BE2C (cell line): ENCODE data around the gene BMPER.
A peak's percentile ranks its signal among the peaks of the same experiment; 100 is the strongest.
"Not testable (repeated sequence)": the region's sequence is repeated elsewhere in the genome, so short reads cannot be mapped to it uniquely, and the experiment has no call there.

Experiments used
- DNase-seq: peaks from one replicate; pipeline ENCODE4 v3.0.0-alpha.2; 2020
- H3K27me3 ChIP-seq: fragments of 250-450 bp; sonication (Bioruptor Pico); 2 replicates; pipeline ENCODE4 v1.5.1; 2020; ENCODE audit warnings: mild to moderate bottlenecking
- H3K36me3 ChIP-seq: fragments of 250-450 bp; sonication (Bioruptor Pico); 2 replicates; pipeline ENCODE4 v1.5.1; 2020; ENCODE audit warnings: mild to moderate bottlenecking
- H3K4me1 ChIP-seq: fragments of 250-450 bp; sonication (Bioruptor Pico); 2 replicates; pipeline ENCODE4 v1.5.1; 2020
- H3K4me3 ChIP-seq: 2 replicates; pipeline ENCODE4 v1.5.1; 2011; ENCODE audit warnings: low read depth, low read length
- H3K9me3 ChIP-seq: fragments of 250-450 bp; sonication (Bioruptor Pico); 2 replicates; pipeline ENCODE4 v1.5.1; 2020
- TF ChIP-seq, protein P1 (sequence below): IDR thresholded peaks from 2 replicates; pipeline ENCODE4 v1.5.1; 2012; ENCODE audit warnings: mild to moderate bottlenecking, low read depth, low read length

BMPER gene

DNA sequence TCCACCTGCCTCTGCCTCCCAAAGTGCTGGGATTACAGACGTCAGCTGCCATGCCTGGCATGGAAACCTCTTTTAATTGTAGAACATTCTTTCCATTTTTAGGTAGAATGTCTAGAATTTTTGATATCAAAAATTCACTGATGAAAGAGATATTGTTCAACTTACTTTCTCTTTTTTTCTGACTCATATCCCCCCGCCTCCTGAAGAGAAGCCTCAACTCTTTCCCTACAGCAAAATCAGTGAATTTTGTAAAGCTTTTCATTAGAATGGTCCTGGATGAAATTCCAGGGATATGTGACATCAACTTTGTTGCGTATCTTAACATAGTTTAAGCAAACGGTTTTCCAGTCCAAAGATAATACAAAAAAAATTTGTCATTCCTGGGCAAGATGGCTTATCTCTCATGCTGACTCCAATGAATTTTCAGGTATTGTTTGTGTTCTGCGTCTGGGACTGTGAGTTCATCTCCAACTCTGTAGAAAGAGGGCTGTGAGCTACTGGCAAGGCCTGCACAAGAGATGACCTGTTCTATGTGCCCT is 256.8 kb downstream of the BMPER start:
- Histone ChIP-seq H3K4me1 (no peaks in the 10 kb centered on the region), H3K9me3 (no peaks in the 10 kb centered on the region), H3K36me3 (no peaks in the 10 kb centered on the region), H3K4me3 (no peak overlapping the region), H3K27me3 (no peaks in the 10 kb centered on the region)
- TF ChIP-seq, protein P1, sequence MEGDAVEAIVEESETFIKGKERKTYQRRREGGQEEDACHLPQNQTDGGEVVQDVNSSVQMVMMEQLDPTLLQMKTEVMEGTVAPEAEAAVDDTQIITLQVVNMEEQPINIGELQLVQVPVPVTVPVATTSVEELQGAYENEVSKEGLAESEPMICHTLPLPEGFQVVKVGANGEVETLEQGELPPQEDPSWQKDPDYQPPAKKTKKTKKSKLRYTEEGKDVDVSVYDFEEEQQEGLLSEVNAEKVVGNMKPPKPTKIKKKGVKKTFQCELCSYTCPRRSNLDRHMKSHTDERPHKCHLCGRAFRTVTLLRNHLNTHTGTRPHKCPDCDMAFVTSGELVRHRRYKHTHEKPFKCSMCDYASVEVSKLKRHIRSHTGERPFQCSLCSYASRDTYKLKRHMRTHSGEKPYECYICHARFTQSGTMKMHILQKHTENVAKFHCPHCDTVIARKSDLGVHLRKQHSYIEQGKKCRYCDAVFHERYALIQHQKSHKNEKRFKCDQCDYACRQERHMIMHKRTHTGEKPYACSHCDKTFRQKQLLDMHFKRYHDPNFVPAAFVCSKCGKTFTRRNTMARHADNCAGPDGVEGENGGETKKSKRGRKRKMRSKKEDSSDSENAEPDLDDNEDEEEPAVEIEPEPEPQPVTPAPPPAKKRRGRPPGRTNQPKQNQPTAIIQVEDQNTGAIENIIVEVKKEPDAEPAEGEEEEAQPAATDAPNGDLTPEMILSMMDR = no peak
- no peak for DNase-seq

DNA sequence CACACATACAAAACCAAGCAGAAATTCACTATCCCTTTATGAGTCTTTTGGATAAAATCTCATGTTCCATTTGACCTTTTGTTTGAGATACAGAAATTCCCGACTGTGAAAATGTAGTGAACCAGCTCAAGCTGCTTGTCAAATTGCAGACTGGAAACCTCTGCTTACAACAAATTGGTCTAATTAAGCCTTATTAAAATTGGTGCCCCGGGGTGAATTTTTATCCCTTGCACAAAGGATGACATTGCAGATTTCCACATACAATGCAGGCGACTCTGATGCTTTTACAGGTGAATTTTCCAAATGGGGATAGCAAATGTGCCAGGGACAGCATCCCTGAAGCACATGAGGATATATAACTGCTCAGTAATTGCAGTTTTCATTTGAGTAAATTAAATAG is 257.3 kb downstream of the BMPER start:
- Histone ChIP-seq H3K36me3 (no peaks in the 10 kb centered on the region), H3K4me1 (no peaks in the 10 kb centered on the region), H3K4me3 (no peak overlapping the region), H3K9me3 (no peaks in the 10 kb centered on the region), H3K27me3 (no peaks in the 10 kb centered on the region)
- TF ChIP-seq, protein P1 = no peak
- no peak for DNase-seq

DNA sequence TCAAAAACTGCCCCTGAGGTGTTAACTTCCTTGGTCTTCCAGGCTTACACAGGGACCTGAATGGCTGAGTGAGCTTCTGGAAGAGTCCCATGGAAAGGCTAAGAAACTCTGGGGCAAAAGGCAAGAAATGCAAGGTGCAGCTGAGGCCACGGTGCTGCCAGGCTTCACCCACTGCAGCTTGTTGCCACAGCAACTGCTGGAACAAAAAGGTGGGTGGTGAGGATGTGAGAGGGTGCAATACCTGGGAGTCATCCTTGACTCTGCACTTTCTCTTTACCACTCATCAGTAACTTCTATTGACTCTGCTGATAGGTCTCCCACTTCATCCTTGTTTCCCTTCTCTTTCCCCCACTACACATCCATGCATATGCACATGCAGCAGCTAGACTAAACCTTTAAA is 258.6 kb downstream of the BMPER start:
- TF ChIP-seq, protein P1 = no peak
- Histone ChIP-seq H3K4me1 (no peaks in the 10 kb centered on the region), H3K4me3 (no peak overlapping the region), H3K9me3 (no peaks in the 10 kb centered on the region), H3K27me3 (no peaks in the 10 kb centered on the region), H3K36me3 (no peaks in the 10 kb centered on the region)
- DNase-seq = no peak

DNA sequence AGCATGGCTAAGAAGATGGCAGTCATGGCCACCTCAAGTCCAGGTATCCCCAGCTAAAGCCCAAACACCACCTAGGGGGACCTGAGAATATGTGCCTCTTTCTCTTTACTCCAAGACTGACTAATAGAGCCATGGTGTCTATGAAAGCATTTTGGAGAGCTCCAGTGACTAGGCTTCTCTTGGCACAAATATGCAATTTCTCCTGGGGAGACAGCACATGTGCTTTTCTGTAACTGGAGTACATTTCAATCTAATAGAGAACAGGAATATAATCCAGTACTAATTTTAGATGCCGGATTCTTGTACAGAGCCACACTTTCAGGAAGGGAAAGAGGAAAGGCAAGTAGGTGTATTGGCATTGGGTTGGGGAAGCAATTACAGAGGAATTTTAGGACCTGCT is 260.1 kb downstream of the BMPER start:
- Histone ChIP-seq H3K9me3 (no peaks in the 10 kb centered on the region), H3K27me3 (no peaks in the 10 kb centered on the region), H3K4me1 (no peaks in the 10 kb centered on the region), H3K4me3 (no peak overlapping the region), H3K36me3 (no peaks in the 10 kb centered on the region)
- DNase-seq = no peak
- TF ChIP-seq, protein P1 = no peak

DNA sequence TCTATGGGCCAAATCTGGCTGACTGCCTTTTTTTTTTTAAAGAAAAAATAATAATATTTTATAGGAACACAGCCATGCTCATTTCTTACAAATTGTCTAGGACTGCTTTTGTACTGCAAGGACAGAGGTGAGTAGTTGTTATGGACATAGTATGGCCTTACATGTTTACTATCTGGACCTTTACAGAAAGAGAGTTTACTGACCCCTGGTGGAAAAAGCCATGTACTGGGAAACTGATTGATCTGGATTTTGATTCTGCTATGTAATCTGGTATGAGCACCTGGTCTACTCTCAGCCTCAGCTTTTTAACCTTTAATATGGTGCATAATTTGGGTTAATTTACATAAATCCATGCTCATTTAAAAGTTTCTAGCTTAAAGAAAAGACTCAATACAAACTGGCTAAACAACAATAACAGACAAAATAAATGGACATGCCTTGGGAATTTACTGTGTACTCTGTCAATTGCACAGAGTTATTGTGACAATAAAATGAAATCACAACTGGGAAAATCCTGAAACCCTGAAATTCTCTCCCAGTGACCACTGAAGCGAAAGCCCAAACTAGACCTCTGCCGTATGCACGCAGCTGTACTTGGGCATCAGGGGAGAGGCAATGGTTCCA is 260.7 kb downstream of the BMPER start:
- TF ChIP-seq, protein P1 = peak; percentile 51
- Histone ChIP-seq H3K4me3 (no peak overlapping the region), H3K27me3 (no peaks in the 10 kb centered on the region), H3K9me3 (no peaks in the 10 kb centered on the region), H3K36me3 (no peaks in the 10 kb centered on the region), H3K4me1 (no peaks in the 10 kb centered on the region)
- no peak for DNase-seq

DNA sequence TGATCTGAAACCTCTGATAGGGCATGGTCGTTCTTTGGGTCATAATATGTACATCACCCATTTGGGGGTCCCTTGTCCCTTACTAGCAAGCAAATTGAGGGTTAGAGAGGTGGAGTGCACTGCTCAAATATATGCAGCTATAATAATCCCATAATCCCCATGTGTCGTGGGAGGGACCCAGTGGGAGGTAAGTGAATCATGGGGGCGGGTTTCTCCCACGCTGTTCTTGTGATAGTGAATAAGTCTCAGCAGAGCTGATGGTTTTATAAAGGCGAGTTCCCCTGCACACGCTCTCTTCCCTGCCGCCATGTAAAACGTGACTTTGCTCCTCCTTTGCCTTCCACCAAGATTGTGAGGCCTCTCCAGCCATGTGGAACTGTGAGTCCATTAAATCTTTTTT is 262.7 kb downstream of the BMPER start:
- no peaks in the 10 kb centered on the region for H3K36me3 ChIP-seq
- TF ChIP-seq, protein P1 = no peak

DNA sequence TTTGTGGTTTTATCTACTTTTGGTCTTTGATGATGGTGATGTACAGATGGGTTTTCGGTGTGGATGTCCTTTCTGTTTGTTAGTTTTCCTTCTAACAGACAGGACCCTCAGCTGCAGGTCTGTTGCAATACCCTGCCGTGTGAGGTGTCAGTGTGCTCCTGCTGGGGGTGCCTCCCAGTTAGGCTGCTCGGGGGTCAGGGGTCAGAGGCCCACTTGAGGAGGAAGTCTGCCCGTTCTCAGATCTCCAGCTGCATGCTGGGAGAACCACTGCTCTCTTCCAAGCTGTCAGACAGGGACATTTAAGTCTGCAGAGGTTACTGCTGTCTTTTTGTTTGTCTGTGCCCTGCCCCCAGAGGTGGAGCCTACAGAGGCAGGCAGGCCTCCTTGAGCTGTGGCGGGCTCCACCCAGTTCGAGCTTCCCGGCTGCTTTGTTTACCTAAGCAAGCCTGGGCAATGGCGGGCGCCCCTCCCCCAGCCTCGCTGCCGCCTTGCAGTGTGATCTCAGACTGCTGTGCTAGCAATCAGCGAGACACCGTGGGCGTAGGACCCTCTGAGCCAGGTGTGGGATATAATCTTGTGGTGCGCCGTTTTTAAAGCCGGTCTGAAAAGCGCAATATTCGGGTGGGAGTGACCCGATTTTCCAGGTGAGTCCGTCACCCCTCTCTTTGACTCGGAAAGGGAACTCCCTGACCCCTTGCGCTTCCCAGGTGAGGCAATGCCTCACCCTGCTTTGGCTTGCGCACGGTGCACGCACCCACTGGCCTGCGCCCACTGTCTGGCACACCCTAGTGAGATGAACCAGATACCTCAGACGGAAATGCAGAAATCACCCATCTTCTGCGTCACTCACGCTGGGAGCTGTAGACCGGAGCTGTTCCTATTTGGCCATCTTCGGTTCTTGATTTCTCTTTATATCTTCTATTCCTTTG is 269.6 kb downstream of the BMPER start:
- DNase-seq, H3K9me3 ChIP-seq, H3K36me3 ChIP-seq, H3K4me1 ChIP-seq, H3K27me3 ChIP-seq, H3K4me3 ChIP-seq: not testable (repeated sequence)

More for the DNA sequence above, 262.7 kb downstream of the BMPER start:
- Histone ChIP-seq H3K27me3 (no peaks in the 10 kb centered on the region), H3K9me3 (no peaks in the 10 kb centered on the region), H3K4me1 (no peaks in the 10 kb centered on the region), H3K4me3 (no peak overlapping the region)
- no peak for DNase-seq
